Measurements from ENCODE around the gene ATG9A.
"Not testable (repeated sequence)": the region's sequence is repeated elsewhere in the genome, so short reads cannot be mapped to it uniquely, and the experiment has no call there.

Gene ATG9A

GRCh38 chr2:219205981-219206327 lies 23.5 kb downstream of the ATG9A start:
- no peak for DNase-seq

- no peak for DNase-seq
These were observed 24.3 kb downstream of the ATG9A start for GRCh38 chr2:219205165-219205538.

GRCh38 chr2:219204425-219205164 lies 24.8 kb downstream of the ATG9A start:
- DNase-seq: no peak

- not testable (repeated sequence) for DNase-seq
These were observed 28.1 kb downstream of the ATG9A start for GRCh38 chr2:219201331-219201730.

- not testable (repeated sequence) for DNase-seq
These were observed 28.7 kb downstream of the ATG9A start for GRCh38 chr2:219200502-219201326.

GRCh38 chr2:219199470-219200211 lies 29.8 kb downstream of the ATG9A start:
- no peak for DNase-seq

- DNase-seq: no peak
These were observed 30.5 kb downstream of the ATG9A start for GRCh38 chr2:219198974-219199373.

- no peak for DNase-seq
These were observed 32.0 kb downstream of the ATG9A start for GRCh38 chr2:219197388-219197787.

GRCh38 chr2:219186754-219187456 lies 42.5 kb downstream of the ATG9A start:
- DNase-seq: no peak

- DNase-seq: no peak
These were observed 45.3 kb downstream of the ATG9A start for GRCh38 chr2:219184121-219184520.

- no peak for DNase-seq
These were observed 46.2 kb downstream of the ATG9A start for GRCh38 chr2:219183151-219183772.

GRCh38 chr2:219182331-219183150 lies 46.9 kb downstream of the ATG9A start:
- no peak for DNase-seq

GRCh38 chr2:219181531-219181930 lies 47.9 kb downstream of the ATG9A start:
- DNase-seq: no peak

GRCh38 chr2:219180961-219181360 lies 48.5 kb downstream of the ATG9A start:
- no peak for DNase-seq

- no peak for DNase-seq
These were observed 49.6 kb downstream of the ATG9A start for GRCh38 chr2:219179601-219180465.

GRCh38 chr2:219178377-219179175 lies 50.9 kb downstream of the ATG9A start:
- DNase-seq: peak; percentile 37

GRCh38 chr2:219177552-219178376 lies 51.7 kb downstream of the ATG9A start, which contains the start of gene RETREG2:
RETREG2 (plus strand) TSS chr2:219178275; CDS start chr2:219178353, 78 bp downstream.
- peak; percentile 81 for DNase-seq

- DNase-seq: peak; percentile 92
These were observed 52.5 kb downstream of the ATG9A start, which contains the start of gene CNPPD1 for GRCh38 chr2:219176818-219177551. CNPPD1 (minus strand) TSS chr2:219176925; CDS start chr2:219176828, 97 bp downstream.

Measured in NCI-H510A (cell line).